PC-3 (cell line): ENCODE results near the gene CELF2. TPM values are rescaled to one million over a fixed set of nuclear protein-coding genes. Genes with fewer than 3 reads are reported as not detected.

ENCODE experiments used
- ATAC-seq: fragments of 200-7000 bp; cut with Tn5 transposase; 2 replicates; pipeline ENCODE4 v1.9.1; 2020; ENCODE audit warnings: mild to moderate bottlenecking, moderate library complexity
- BruUV-seq: library from RNA; stranded (reverse); fragments of 400-500 nt; replicated peaks from 2 replicates; lab custom pipeline; 2021; lab: Mats Ljungman, UMichigan
- CTCF ChIA-PET: fragments of 300-600 bp; sonication (Branson Sonifier 250); formaldehyde crosslinking; loops from one replicate; lab custom pipeline; 2022; ENCODE audit warnings: antibody characterized with exemption; lab: Charles Lee
- POLR2A ChIA-PET: fragments of 300-600 bp; sonication (Branson Sonifier 250); formaldehyde crosslinking; loops from one replicate; lab custom pipeline; 2022; ENCODE audit warnings: antibody characterized with exemption; ENCODE audit not compliant: unreplicated experiment; lab: Charles Lee
- DNase-seq: peaks from one replicate; pipeline ENCODE4 v3.0.0-alpha.2; 2015
- H2AFZ ChIP-seq: fragments of 300-600 bp; sonication (generic); 2 replicates; pipeline ENCODE4 v1.6.0; 2016; ENCODE audit warnings: antibody characterized with exemption, low read length
- H3F3A ChIP-seq: fragments of 300-600 bp; sonication (generic); one replicate; pipeline ENCODE4 v1.6.0; 2017; ENCODE audit warnings: antibody characterized with exemption, low read length, control low read depth, mild to moderate bottlenecking; ENCODE audit not compliant: unreplicated experiment
- H3K27ac ChIP-seq: fragments of 300-600 bp; sonication (generic); 2 replicates; pipeline ENCODE4 v1.5.1; 2016; ENCODE audit warnings: mild to moderate bottlenecking, low read length
- H3K27me3 ChIP-seq: fragments of 300-600 bp; sonication (generic); 2 replicates; pipeline ENCODE4 v1.6.1; 2016; ENCODE audit warnings: low read length, mixed read lengths
- H3K36me3 ChIP-seq: fragments of 300-600 bp; sonication (generic); 2 replicates; pipeline ENCODE4 v1.6.1; 2016; ENCODE audit warnings: low read depth, mixed run types, low read length, mixed read lengths
- H3K4me1 ChIP-seq: fragments of 300-600 bp; sonication (generic); 2 replicates; pipeline ENCODE4 v1.5.1; 2016; ENCODE audit warnings: low read length; ENCODE audit not compliant: insufficient read depth
- H3K4me2 ChIP-seq: fragments of 300-600 bp; sonication (generic); 2 replicates; pipeline ENCODE4 v1.6.0; 2016; ENCODE audit warnings: low read length
- H3K4me3 ChIP-seq: fragments of 300-600 bp; sonication (generic); 2 replicates; pipeline ENCODE4 v1.5.1; 2016; ENCODE audit warnings: mild to moderate bottlenecking, low read length, mixed read lengths
- H3K79me2 ChIP-seq: fragments of 300-600 bp; sonication (generic); 2 replicates; pipeline ENCODE4 v1.6.1; 2017; ENCODE audit warnings: low read length, mixed read lengths
- H3K9ac ChIP-seq: fragments of 300-600 bp; sonication (generic); 2 replicates; pipeline ENCODE4 v1.6.0; 2016; ENCODE audit warnings: mild to moderate bottlenecking, low read length
- H3K9me2 ChIP-seq: fragments of 300-600 bp; sonication (generic); replicated peaks from 2 replicates; pipeline ENCODE4 v1.6.1; 2016; ENCODE audit warnings: mixed run types, low read length, mixed read lengths
- H3K9me3 ChIP-seq: fragments of 300-600 bp; sonication (generic); 2 replicates; pipeline ENCODE4 v1.6.1; 2016; ENCODE audit warnings: low read length, mixed read lengths
- H4K20me1 ChIP-seq: fragments of 300-600 bp; sonication (generic); 2 replicates; pipeline ENCODE4 v1.6.1; 2016; ENCODE audit warnings: low read length, mixed read lengths
- EZH2 ChIP-seq: fragments of 300-600 bp; sonication (generic); IDR thresholded peaks from one replicate; pipeline ENCODE4 v1.6.1; 2017; ENCODE audit warnings: antibody characterized with exemption, mild to moderate bottlenecking, low read length; ENCODE audit not compliant: unreplicated experiment
- EZH2phosphoT487 ChIP-seq: fragments of 300-600 bp; sonication (generic); IDR thresholded peaks from 2 replicates; pipeline ENCODE4 v1.6.1; 2018; ENCODE audit warnings: mild to moderate bottlenecking, antibody characterized with exemption, low read length, borderline replicate concordance
- intact Hi-C: fragments of 100-400 bp; cut with micrococcal nuclease; formaldehyde crosslinking; loops from 2 replicates; pipeline ENCODE4 v1.9.0; 2023
- total RNA-seq: library from RNA; depleted of rRNA; stranded (reverse); fragments of >200 nt; gene quantifications from 2 replicates; pipeline ENCODE4 v1.2.3, GENCODE V29; 2014
- TF ChIP-seq, protein P1 (sequence below): fragments of 300-600 bp; sonication (generic); conservative IDR thresholded peaks from 2 replicates; pipeline ENCODE4 v1.5.1; 2017; ENCODE audit warnings: antibody characterized with exemption, low read depth, mild to moderate bottlenecking, low read length

Gene CELF2
- total RNA-seq, 1 experiment from 2014 or later, result not detected

DNA sequence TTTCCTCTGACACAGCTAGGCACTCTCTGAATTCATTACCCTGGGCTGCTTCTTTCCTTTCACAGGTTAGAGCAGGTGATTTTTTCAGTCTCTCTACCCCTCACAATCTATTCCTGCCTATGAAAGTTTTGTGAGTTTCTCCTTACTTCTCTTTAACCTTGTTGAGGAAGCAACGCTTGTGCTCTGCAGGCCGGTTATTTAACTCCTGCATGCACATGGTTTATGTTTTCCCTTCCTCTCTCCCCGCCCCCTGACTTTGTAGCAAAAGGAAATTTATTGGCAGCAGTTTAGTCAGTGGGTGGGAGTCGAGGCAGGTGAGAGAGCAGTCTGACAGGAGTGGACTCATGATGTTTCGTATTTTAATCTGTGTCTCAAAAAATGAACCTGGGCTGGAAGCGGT lies 91.9 kb downstream of the CELF2 start:
- Histone ChIP-seq H3K79me2 (no peaks in the 10 kb centered on the region), H3F3A (no peaks in the 10 kb centered on the region), H4K20me1 (no peaks in the 10 kb centered on the region), H3K4me3 (no peak overlapping the region), H3K9me2 (no peaks in the 10 kb centered on the region), H2AFZ (no peak overlapping the region), H3K27ac (no peak overlapping the region), H3K4me2 (no peak overlapping the region), H3K9me3 (no peaks in the 10 kb centered on the region), H3K9ac (no peak overlapping the region), H3K27me3 (no peaks in the 10 kb centered on the region), H3K36me3 (no peaks in the 10 kb centered on the region), H3K4me1 (no peaks in the 10 kb centered on the region)
- ChIA-PET POLR2A (no interaction called here), CTCF (no interaction called here)
- no peak for TF ChIP-seq EZH2
- TF ChIP-seq EZH2phosphoT487, result no peak
- TF ChIP-seq, protein P1, sequence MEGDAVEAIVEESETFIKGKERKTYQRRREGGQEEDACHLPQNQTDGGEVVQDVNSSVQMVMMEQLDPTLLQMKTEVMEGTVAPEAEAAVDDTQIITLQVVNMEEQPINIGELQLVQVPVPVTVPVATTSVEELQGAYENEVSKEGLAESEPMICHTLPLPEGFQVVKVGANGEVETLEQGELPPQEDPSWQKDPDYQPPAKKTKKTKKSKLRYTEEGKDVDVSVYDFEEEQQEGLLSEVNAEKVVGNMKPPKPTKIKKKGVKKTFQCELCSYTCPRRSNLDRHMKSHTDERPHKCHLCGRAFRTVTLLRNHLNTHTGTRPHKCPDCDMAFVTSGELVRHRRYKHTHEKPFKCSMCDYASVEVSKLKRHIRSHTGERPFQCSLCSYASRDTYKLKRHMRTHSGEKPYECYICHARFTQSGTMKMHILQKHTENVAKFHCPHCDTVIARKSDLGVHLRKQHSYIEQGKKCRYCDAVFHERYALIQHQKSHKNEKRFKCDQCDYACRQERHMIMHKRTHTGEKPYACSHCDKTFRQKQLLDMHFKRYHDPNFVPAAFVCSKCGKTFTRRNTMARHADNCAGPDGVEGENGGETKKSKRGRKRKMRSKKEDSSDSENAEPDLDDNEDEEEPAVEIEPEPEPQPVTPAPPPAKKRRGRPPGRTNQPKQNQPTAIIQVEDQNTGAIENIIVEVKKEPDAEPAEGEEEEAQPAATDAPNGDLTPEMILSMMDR, result no peak
- intact Hi-C loops, result no loop called here
- DNase-seq (no peak), ATAC-seq (no peak)
- no TSS peak for BruUV-seq

DNA sequence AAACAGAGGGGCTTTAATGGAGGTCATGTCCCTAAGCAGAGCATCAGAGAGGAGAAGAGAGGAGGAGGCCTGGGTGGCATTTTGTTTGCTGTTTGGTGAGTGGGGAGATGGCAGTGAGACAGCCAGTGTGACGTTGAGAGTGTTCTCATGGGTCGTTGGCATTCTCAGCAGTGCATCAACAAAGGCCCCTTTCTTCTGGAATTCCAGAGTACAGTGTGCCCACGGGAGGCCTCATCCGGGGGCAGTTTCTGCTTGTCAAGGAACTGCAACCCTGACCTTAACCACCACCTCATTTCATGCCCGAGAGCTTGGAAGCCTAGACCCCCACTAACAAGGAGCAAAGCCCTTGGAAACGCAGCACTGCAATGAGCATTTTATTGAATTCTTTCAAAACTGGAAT lies 92.9 kb downstream of the CELF2 start:
- CTCF ChIA-PET, result no interaction called here

DNA sequence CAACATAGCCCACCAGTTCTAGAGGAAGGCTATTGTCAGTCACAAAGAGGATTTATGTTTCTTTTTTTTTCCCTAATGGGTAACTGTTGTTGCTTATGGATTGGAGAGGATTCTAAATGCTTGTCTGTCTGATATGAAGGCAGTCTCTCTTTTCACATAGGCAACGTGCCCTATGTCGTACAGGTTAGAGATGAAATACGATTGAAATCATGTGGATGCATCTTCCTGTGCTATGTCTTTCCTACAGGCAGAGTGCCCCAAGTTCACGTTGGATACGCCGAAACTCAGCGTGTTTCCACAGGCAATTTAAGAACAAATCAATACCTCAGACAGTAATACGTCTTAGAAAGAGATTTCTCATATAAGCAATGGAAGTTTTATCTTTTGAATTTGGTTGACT lies 93.8 kb downstream of the CELF2 start:
- H2AFZ ChIP-seq, result no peak overlapping the region
- DNase-seq, result no peak
- no peak overlapping the region for H3K9ac ChIP-seq
- no peak overlapping the region for H3K4me2 ChIP-seq
- H3K27me3 ChIP-seq, result no peaks in the 10 kb centered on the region
- H3K27ac ChIP-seq, result no peak overlapping the region
- no peaks in the 10 kb centered on the region for H3K9me2 ChIP-seq
- POLR2A ChIA-PET, result no interaction called here
- H3F3A ChIP-seq, result no peaks in the 10 kb centered on the region
- H3K9me3 ChIP-seq, result no peaks in the 10 kb centered on the region
- H3K4me3 ChIP-seq, result no peak overlapping the region
- no TSS peak for BruUV-seq
- H4K20me1 ChIP-seq, result no peaks in the 10 kb centered on the region
- CTCF ChIA-PET, result no interaction called here
- H3K4me1 ChIP-seq, result no peaks in the 10 kb centered on the region
- no peak for ATAC-seq
- no peaks in the 10 kb centered on the region for H3K79me2 ChIP-seq
- no peaks in the 10 kb centered on the region for H3K36me3 ChIP-seq
- TF ChIP-seq, protein P1, result no peak
- TF ChIP-seq EZH2phosphoT487, result no peak
- no peak for TF ChIP-seq EZH2
- intact Hi-C loops, result no loop called here

More for the DNA sequence above, 92.9 kb downstream of the CELF2 start:
- ATAC-seq, result no peak
- no peaks in the 10 kb centered on the region for H3K4me1 ChIP-seq
- intact Hi-C loops, result no loop called here
- no peak overlapping the region for H3K9ac ChIP-seq
- POLR2A ChIA-PET, result no interaction called here
- no peaks in the 10 kb centered on the region for H3K9me2 ChIP-seq
- H3K36me3 ChIP-seq, result no peaks in the 10 kb centered on the region
- no peaks in the 10 kb centered on the region for H4K20me1 ChIP-seq
- BruUV-seq, result no TSS peak
- H3K4me2 ChIP-seq, result no peak overlapping the region
- no peaks in the 10 kb centered on the region for H3K9me3 ChIP-seq
- no peak overlapping the region for H3K4me3 ChIP-seq
- H3F3A ChIP-seq, result no peaks in the 10 kb centered on the region
- TF ChIP-seq EZH2, result no peak
- no peaks in the 10 kb centered on the region for H3K27me3 ChIP-seq
- H3K79me2 ChIP-seq, result no peaks in the 10 kb centered on the region
- no peak overlapping the region for H3K27ac ChIP-seq
- no peak overlapping the region for H2AFZ ChIP-seq
- no peak for DNase-seq
